Stimulated activated naive CD4-positive, alpha-beta T cell (primary cell): ENCODE data around the gene KLRC3.
"Not testable (repeated sequence)": the region's sequence is repeated elsewhere in the genome, so short reads cannot be mapped to it uniquely, and the experiment has no call there.

Experiments
- DNase-seq, 6 experiments: peaks; one replicate each; lab custom pipeline; 2025; lab: John Stamatoyannopoulos, UW

KLRC3 gene

GRCh38 chr12:10369557-10370415 lies 50.6 kb downstream of the KLRC3 start:
- no peak for DNase-seq

GRCh38 chr12:10368206-10369171 lies 51.9 kb downstream of the KLRC3 start:
- DNase-seq: no peak

GRCh38 chr12:10367714-10368113 lies 52.7 kb downstream of the KLRC3 start:
- DNase-seq: not testable (repeated sequence)

- DNase-seq: peak in 2 of 6 experiments; percentile 9 to 19
Observed at GRCh38 chr12:10366875-10367274, 53.5 kb downstream of the KLRC3 start.

GRCh38 chr12:10365696-10366405 lies 54.5 kb downstream of the KLRC3 start:
- DNase-seq: peak in 1 of 6 experiments; percentile 16

GRCh38 chr12:10364815-10365622 lies 55.4 kb downstream of the KLRC3 start:
- peak in 5 of 6 experiments; percentile 43 to 89 (median 73) for DNase-seq

- DNase-seq: peak in 5 of 6 experiments; percentile 12 to 81 (median 31)
Observed at GRCh38 chr12:10363914-10364814, 56.2 kb downstream of the KLRC3 start.

- DNase-seq: no peak
Observed at GRCh38 chr12:10363658-10363913, 56.8 kb downstream of the KLRC3 start.

- no peak for DNase-seq
Observed at GRCh38 chr12:10362828-10363657, 57.4 kb downstream of the KLRC3 start.

GRCh38 chr12:10362325-10362724 lies 58.1 kb downstream of the KLRC3 start:
- DNase-seq: no peak
